Hematopoietic multipotent progenitor cell treated with erythropoietin and hydrocortisone succinate and interleukin-3 and kit ligand, for 8 days (in vitro differentiated cells): ENCODE results near the gene TNNT2.

Experiments
- DNase-seq: peaks from one replicate; pipeline ENCODE4 v3.0.0-alpha.2; 2015

TNNT2 gene

GRCh38 chr1:201401700-201402099 lies 24.2 kb upstream of the TNNT2 start:
- no peak for DNase-seq

- no peak for DNase-seq
These were observed 23.4 kb upstream of the TNNT2 start for GRCh38 chr1:201400852-201401230.

GRCh38 chr1:201400212-201400851 lies 22.9 kb upstream of the TNNT2 start:
- no peak for DNase-seq

- DNase-seq: no peak
These were observed 22.1 kb upstream of the TNNT2 start for GRCh38 chr1:201399352-201400126.

- DNase-seq: no peak
These were observed 21.5 kb upstream of the TNNT2 start, which contains the start of gene LAD1 for GRCh38 chr1:201399018-201399351. Gene LAD1, minus strand, starts transcription at chr1:201399324. Its CDS starts 18 bp downstream, at chr1:201399306.

- no peak for DNase-seq
These were observed 20.2 kb upstream of the TNNT2 start for GRCh38 chr1:201397675-201398074.

GRCh38 chr1:201396861-201397464 lies 19.5 kb upstream of the TNNT2 start:
- no peak for DNase-seq

GRCh38 chr1:201395936-201396335 lies 18.5 kb upstream of the TNNT2 start:
- DNase-seq: no peak

- DNase-seq: no peak
These were observed 17.1 kb upstream of the TNNT2 start for GRCh38 chr1:201394591-201394990.

- DNase-seq: no peak
These were observed 15.6 kb upstream of the TNNT2 start for GRCh38 chr1:201393076-201393475.

- no peak for DNase-seq
These were observed 14.4 kb upstream of the TNNT2 start for GRCh38 chr1:201391651-201392511.

GRCh38 chr1:201391225-201391624 lies 13.7 kb upstream of the TNNT2 start:
- DNase-seq: no peak

- DNase-seq: no peak
These were observed 11.6 kb upstream of the TNNT2 start for GRCh38 chr1:201389051-201389450.

- DNase-seq: no peak
These were observed 8.7 kb upstream of the TNNT2 start for GRCh38 chr1:201386208-201386607.

- DNase-seq: peak; percentile 28
These were observed 7.9 kb upstream of the TNNT2 start for GRCh38 chr1:201385299-201385891.

- no peak for DNase-seq
These were observed 6.9 kb upstream of the TNNT2 start for GRCh38 chr1:201384406-201384782.

- no peak for DNase-seq
These were observed 6.3 kb upstream of the TNNT2 start for GRCh38 chr1:201383647-201384405.

GRCh38 chr1:201381130-201381529 lies 3.6 kb upstream of the TNNT2 start:
- no peak for DNase-seq

- no peak for DNase-seq
These were observed 2.3 kb upstream of the TNNT2 start for GRCh38 chr1:201379733-201380242.

- DNase-seq: no peak
These were observed 1.3 kb upstream of the TNNT2 start for GRCh38 chr1:201378804-201379203.

- DNase-seq: peak; percentile 27
These were observed 761 bp downstream of the TNNT2 start for GRCh38 chr1:201376464-201377374.
